Ramos (cell line): ENCODE measurements around the gene LYPLA2.

ENCODE experiments used
- in situ Hi-C: fragments of 300-500 bp; cut with MboI; formaldehyde crosslinking; loops from one replicate; pipeline ENCODE4 v1.14.3; 2022; ENCODE audit warnings: low sequenced_read_pairs; ENCODE audit not compliant: unreplicated experiment

LYPLA2 gene

DNA sequence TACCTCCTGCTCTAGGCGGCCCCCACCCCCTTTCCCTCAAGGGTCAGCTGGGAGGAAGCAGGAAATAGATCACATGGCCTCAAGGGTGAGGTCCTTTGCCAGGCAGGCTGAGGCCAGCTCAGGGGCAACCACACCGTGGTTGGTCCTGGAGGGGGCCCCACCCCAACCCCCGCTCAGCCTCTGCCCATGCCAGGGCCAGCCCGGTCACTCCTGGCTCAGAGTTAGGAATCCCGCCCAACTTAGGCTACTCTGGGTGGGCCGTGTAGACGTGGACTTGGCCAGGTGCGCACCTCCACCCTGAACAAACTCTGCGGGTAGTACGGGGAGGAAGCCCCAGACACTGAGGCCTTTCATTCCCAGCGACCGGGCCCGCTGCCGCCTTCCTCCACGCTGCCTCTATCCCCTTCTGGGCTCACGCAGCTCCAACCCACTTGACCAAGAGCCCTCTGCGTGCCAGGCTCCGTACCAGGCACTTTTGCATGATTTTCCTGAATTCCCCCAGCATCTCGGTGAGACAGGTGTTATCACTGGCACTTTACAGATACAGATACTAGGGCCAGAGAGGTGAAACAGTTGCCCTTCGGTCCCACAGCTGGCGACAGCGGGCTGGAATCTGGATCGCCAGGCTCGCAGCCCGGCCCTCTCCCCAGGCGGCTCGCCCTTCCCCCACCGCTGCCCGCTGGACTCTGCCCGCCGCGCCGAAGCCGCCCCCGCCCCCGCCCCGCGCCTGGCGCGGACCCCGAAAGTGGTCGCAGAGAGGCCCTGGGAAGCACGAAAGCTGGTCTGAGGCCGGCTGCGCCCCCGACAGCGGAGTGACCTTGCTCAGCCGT, 8.8 kb downstream of the LYPLA2 start:
- in situ Hi-C loops, result loop anchor here (25.0 kb wide), 1 partner anchor 588 kb away; no protein-coding TSS in a partner anchor

GRCh38 chr1:23800400-23801337, 9.7 kb downstream of the LYPLA2 start, which contains the start of gene GALE:
GALE (minus strand) TSS chr1:23800754; CDS start chr1:23799007, 1,747 bp downstream.
- in situ Hi-C loops, result loop anchor here (25.0 kb wide), 1 partner anchor 587 kb away; no protein-coding TSS in a partner anchor

DNA sequence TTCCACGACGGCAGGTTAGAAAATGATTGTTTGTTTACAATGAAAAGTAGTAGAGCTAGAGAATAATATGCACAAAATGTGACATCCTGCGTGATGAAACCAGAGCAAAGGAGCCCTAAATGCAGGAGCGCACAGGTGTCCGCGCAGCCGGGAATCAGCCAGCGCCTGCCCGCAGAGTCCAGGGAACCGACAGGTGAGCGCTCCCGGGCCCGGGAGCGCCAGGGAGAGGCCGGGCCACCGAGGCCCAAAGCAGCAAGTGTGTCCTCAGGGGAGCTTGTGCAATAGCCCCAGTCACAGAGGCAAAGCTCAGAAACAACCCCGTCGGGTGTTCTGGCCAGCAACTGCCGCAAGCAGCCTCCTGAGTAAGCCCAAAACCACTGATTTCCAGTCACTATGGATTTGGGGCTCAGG, 10.4 kb downstream of the LYPLA2 start:
- in situ Hi-C loops, result loop anchor here (25.0 kb wide), 1 partner anchor 586 kb away; no protein-coding TSS in a partner anchor

- in situ Hi-C loops, result loop anchor here (25.0 kb wide), 1 partner anchor 585 kb away; no protein-coding TSS in a partner anchor
Observed at GRCh38 chr1:23801876-23802275, 10.9 kb downstream of the LYPLA2 start.

GRCh38 chr1:23802809-23803342, 11.9 kb downstream of the LYPLA2 start:
- in situ Hi-C loops, result loop anchor here (25.0 kb wide), 1 partner anchor 584 kb away; no protein-coding TSS in a partner anchor

- in situ Hi-C loops, result loop anchor here (25.0 kb wide), 1 partner anchor 584 kb away; no protein-coding TSS in a partner anchor
Observed at GRCh38 chr1:23803674-23804073, 12.7 kb downstream of the LYPLA2 start.

GRCh38 chr1:23804183-23804835, 13.4 kb downstream of the LYPLA2 start:
- in situ Hi-C loops, result loop anchor here (25.0 kb wide), 1 partner anchor 583 kb away; no protein-coding TSS in a partner anchor

- in situ Hi-C loops, result loop anchor here (5.0 to 25.0 kb wide), 2 partner anchors 112 to 582 kb away; no protein-coding TSS in a partner anchor
Observed at GRCh38 chr1:23805025-23805424, 14.1 kb downstream of the LYPLA2 start.

DNA sequence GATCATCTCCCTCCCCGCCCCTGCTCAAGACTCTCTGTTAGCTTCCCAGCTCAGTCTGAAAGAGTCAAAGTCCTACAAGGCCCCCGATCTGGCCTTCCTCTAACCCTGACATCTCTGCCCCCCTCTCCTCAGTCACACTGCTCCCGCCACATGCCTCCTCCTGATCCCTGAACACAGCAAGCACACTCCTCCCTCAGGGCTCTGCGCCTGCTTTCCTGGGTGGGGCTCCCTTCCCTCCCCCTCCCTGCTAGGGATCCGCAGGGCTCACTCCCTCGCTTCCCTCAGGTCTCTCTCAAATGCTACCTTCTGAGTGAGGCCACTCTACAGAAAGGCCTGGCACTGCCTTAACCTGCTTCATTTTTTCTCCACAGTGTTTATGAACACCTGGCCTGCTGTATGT, 15.3 kb downstream of the LYPLA2 start:
- in situ Hi-C loops, result loop anchor here (5.0 to 25.0 kb wide), 2 partner anchors 111 to 581 kb away; no protein-coding TSS in a partner anchor

DNA sequence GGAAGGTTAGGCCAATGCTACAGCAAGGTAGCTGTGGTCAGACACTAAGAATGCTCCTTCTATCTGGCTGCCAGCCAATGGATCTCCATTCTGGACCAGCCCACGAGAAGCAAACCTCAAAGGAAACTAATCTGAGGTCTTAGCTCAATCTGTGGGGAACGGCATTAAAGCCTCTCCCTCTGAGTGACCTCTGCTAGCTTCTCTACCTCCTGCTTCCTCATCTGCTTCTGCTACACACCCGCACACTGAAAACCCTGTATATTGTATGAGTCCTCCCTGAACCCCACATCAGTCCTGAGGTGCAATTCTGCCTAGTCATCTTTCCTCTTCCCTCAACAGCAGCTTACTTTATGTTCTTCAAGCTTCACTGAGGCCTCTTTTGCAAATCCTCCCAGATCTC, 16.5 kb downstream of the LYPLA2 start:
- in situ Hi-C loops, result loop anchor here (5.0 to 25.0 kb wide), 2 partner anchors 110 to 580 kb away; no protein-coding TSS in a partner anchor

GRCh38 chr1:23809751-23810171, 18.8 kb downstream of the LYPLA2 start:
- in situ Hi-C loops, result loop anchor here (5.0 to 25.0 kb wide), 2 partner anchors 108 to 578 kb away; no protein-coding TSS in a partner anchor

- in situ Hi-C loops, result loop anchor here (25.0 kb wide), 1 partner anchor 576 kb away; no protein-coding TSS in a partner anchor
Observed at GRCh38 chr1:23810818-23811540, 20.0 kb downstream of the LYPLA2 start.

DNA sequence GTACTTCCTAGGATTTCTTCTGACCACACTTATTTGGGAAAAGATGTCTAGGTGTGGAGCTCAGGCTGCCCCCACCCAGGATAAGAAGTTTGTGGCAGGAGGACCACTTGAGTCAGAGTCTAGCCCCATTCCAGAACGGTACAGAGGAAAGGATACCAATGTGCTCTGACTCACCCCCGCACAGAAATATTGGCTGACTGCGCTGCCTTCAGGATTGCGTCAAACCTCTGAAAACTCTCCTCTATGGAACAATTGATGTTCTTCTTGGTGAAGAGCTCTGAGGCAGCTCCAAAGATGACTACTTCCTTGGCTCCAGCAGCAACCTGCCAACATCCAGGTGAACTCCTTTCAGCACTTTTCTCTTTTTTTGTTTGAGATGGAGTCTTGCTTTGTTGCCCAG, 23.1 kb downstream of the LYPLA2 start:
- in situ Hi-C loops, result loop anchor here (25.0 kb wide), 1 partner anchor 573 kb away; no protein-coding TSS in a partner anchor

- in situ Hi-C loops, result loop anchor here (25.0 kb wide), 1 partner anchor 571 kb away; no protein-coding TSS in a partner anchor
Observed at GRCh38 chr1:23816361-23816760, 25.4 kb downstream of the LYPLA2 start.

DNA sequence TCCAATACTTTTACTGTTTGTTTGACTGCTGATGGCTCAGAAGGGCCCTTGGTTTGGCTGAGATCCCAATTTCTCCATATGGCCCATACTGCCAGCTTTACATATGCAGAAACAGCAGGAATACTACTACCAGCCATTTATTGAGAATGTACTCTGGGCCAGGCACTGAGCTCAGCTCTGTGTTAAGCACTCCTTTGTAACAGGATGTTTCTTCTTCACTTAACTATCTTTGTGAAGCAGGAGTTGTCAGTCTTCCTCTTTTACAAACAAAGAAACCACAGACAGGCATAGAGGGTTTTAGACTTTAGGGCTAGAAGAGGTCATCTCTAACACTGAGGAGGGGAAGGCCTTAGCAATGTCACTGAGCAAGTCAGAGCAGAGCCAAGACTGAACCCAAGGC, 26.0 kb downstream of the LYPLA2 start:
- in situ Hi-C loops, result loop anchor here (25.0 kb wide), 1 partner anchor 570 kb away; no protein-coding TSS in a partner anchor

GRCh38 chr1:23817633-23818032, 26.7 kb downstream of the LYPLA2 start:
- in situ Hi-C loops, result loop anchor here (25.0 kb wide), 1 partner anchor 570 kb away; no protein-coding TSS in a partner anchor

GRCh38 chr1:23823767-23824166, 32.8 kb downstream of the LYPLA2 start:
- in situ Hi-C loops, result loop anchor here (25.0 kb wide), 1 partner anchor 564 kb away; no protein-coding TSS in a partner anchor

DNA sequence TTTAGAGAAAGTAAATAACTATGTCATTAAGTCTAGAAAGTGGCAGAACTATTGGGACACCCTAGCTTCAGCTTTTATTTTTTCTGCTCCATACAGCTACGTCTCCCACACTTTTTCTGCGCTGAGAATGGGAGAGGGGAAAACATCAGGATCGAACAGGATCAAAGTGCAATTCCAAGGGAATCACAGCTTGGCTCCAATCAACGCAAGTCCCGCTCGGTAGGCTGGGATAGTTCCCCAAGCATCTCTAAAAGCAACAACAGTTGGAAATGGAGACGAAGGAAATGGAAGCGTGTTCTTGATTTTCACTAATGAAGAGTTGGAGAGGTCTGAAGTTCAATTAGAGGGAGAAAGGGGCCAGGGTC, 33.7 kb downstream of the LYPLA2 start:
- in situ Hi-C loops, result loop anchor here (25.0 kb wide), 1 partner anchor 563 kb away; no protein-coding TSS in a partner anchor
